ENCODE measurements around the gene OARD1.

OARD1 gene

DNA sequence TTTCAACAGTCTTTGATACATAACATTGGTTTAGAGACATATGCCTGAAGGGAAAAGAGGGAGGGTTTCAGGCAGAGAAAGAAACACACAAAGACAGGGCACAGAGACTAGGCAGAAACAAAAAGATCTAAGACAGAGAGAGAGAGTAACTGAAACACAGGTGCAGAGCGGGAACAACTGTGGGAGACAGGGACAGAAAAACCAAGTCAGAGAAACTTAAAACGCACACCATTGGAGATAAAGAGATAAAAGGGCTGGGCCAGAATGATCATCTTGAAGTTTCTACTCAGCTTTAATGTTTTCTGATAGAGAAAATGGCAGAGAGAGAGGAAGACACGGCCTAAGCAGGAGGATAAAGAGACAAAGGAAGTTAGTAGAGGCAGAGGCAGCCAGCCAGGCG lies 44.9 kb downstream of the OARD1 start:
- WGBS, 2 donors (ENCODE audit: extremely low coverage in 2 of 2, insufficient read length in 2 of 2, insufficient replicate concordance in 1 of 2): no CpG with 5 or more reads among the region's 4 CpGs
- no peak for DNase-seq (ENCODE audit: low spot score)
- Histone ChIP-seq H2BK120ac (ENCODE audit: low read depth, low read length) (no peak overlapping the region), H3K4me1 (ENCODE audit: control insufficient read depth in 2 of 2, insufficient read depth in 1 of 2, low read depth in 1 of 2, low read length in 2 of 2) (peaks cover 11 to 15% of the 10 kb centered on the region in 2 donors), H3K23ac (ENCODE audit: low read depth, low read length, poor library complexity) (no peak overlapping the region), H2BK5ac (ENCODE audit: low read length) (no peak overlapping the region), H3K18ac (ENCODE audit: low read length) (peak overlapping the region; percentile 8), H3K9ac (ENCODE audit: low read depth, low read length, poor library complexity) (no peak overlapping the region), H2BK15ac (ENCODE audit: low read length) (no peak overlapping the region), H3K27ac (replicated peaks; ENCODE audit: low read length) (no peak overlapping the region), H3K4ac (ENCODE audit: low read length) (no peak overlapping the region), H3K14ac (ENCODE audit: low read length) (no peak overlapping the region), H3K9me3 (replicated peaks in 1 of 2; ENCODE audit: control insufficient read depth in 2 of 2, insufficient read depth in 1 of 2, low read depth in 1 of 2, low read length in 2 of 2) (no peaks in the 10 kb centered on the region), H3K79me1 (ENCODE audit: low read depth, low read length) (no peaks in the 10 kb centered on the region), H2AK5ac (ENCODE audit: low read depth, low read length) (no peak overlapping the region), H4K91ac (ENCODE audit: low read depth, low read length, poor library complexity) (no peak overlapping the region), H2BK12ac (ENCODE audit: low read length) (no peak overlapping the region), H4K8ac (ENCODE audit: low read depth, low read length) (no peak overlapping the region), H3K27me3 (ENCODE audit: control insufficient read depth in 3 of 3, insufficient read depth in 3 of 3, low read depth in 1 of 3, low read length in 3 of 3) (no peaks in the 10 kb centered on the region), H3K36me3 (replicated peaks in 1 of 2; ENCODE audit: control insufficient read depth in 2 of 2, insufficient read depth in 2 of 2, low read length in 2 of 2) (no peaks in the 10 kb centered on the region), H3K4me2 (ENCODE audit: insufficient read depth, low read length, poor library complexity, severe bottlenecking) (peak overlapping the region; percentile 79), H3K4me3 (ENCODE audit: low read length in 2 of 2) (peak overlapping the region; percentile 50 to 71), H2AFZ (ENCODE audit: low read length) (peak overlapping the region; percentile 89)

- no peak overlapping the region for H4K8ac ChIP-seq (ENCODE audit: low read depth, low read length)
- H3K27me3 ChIP-seq (ENCODE audit: control insufficient read depth in 3 of 3, insufficient read depth in 3 of 3, low read depth in 1 of 3, low read length in 3 of 3): no peaks in the 10 kb centered on the region
- H2AK5ac ChIP-seq (ENCODE audit: low read depth, low read length): no peak overlapping the region
- H3K79me1 ChIP-seq (ENCODE audit: low read depth, low read length): no peaks in the 10 kb centered on the region
- H2AFZ ChIP-seq (ENCODE audit: low read length): no peak overlapping the region
- no peak overlapping the region for H3K4ac ChIP-seq (ENCODE audit: low read length)
- WGBS, 2 donors (ENCODE audit: extremely low coverage in 2 of 2, insufficient read length in 2 of 2, insufficient replicate concordance in 1 of 2): no CpG with 5 or more reads among the region's 3 CpGs
- no peak overlapping the region for H2BK5ac ChIP-seq (ENCODE audit: low read length)
- H2BK12ac ChIP-seq (ENCODE audit: low read length): no peak overlapping the region
- H3K23ac ChIP-seq (ENCODE audit: low read depth, low read length, poor library complexity): no peak overlapping the region
- H4K91ac ChIP-seq (ENCODE audit: low read depth, low read length, poor library complexity): no peak overlapping the region
- DNase-seq (ENCODE audit: low spot score): no peak
- H3K36me3 ChIP-seq (replicated peaks in 1 of 2; ENCODE audit: control insufficient read depth in 2 of 2, insufficient read depth in 2 of 2, low read length in 2 of 2): no peaks in the 10 kb centered on the region
- H3K27ac ChIP-seq (replicated peaks; ENCODE audit: low read length): no peak overlapping the region
- H3K18ac ChIP-seq (ENCODE audit: low read length): no peak overlapping the region
- H3K14ac ChIP-seq (ENCODE audit: low read length): no peak overlapping the region
- H3K4me1 ChIP-seq (ENCODE audit: control insufficient read depth in 2 of 2, insufficient read depth in 1 of 2, low read depth in 1 of 2, low read length in 2 of 2): peaks cover 11 to 15% of the 10 kb centered on the region in 2 donors
- H3K9ac ChIP-seq (ENCODE audit: low read depth, low read length, poor library complexity): no peak overlapping the region
- no peak overlapping the region for H3K4me3 ChIP-seq (ENCODE audit: low read length in 2 of 2)
- no peak overlapping the region for H2BK120ac ChIP-seq (ENCODE audit: low read depth, low read length)
- no peak overlapping the region for H2BK15ac ChIP-seq (ENCODE audit: low read length)
- H3K9me3 ChIP-seq (replicated peaks in 1 of 2; ENCODE audit: control insufficient read depth in 2 of 2, insufficient read depth in 1 of 2, low read depth in 1 of 2, low read length in 2 of 2): no peaks in the 10 kb centered on the region
- H3K4me2 ChIP-seq (ENCODE audit: insufficient read depth, low read length, poor library complexity, severe bottlenecking): no peak overlapping the region
Measured at GRCh38 chr6:41025966-41026530, 46.1 kb downstream of the OARD1 start.

- H3K4ac ChIP-seq (ENCODE audit: low read length): no peak overlapping the region
- no CpG with 5 or more reads among the region's 3 CpGs for WGBS, 2 donors (ENCODE audit: extremely low coverage in 2 of 2, insufficient read length in 2 of 2, insufficient replicate concordance in 1 of 2)
Measured at GRCh38 chr6:41023114-41023513, 49.0 kb downstream of the OARD1 start.

DNA sequence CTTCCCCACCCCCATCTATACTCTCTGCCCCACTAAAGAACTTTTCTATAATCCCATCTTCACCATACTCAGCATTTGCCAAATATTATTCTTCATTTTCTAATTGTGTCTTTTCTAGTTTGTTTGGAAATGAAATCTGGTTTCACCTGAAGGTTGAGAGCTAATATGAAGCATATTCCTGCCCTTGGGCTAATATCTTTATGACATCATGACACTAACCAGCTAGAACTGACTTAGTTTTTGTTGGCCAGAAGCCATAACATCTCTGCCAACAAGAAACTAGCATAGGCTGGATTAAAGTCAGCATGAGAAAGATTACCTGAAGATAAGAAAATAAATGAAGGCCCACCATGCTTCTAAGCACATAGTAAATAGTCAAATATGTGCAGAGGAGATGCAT lies 49.9 kb downstream of the OARD1 start:
- no peak for DNase-seq (ENCODE audit: low spot score)
- Histone ChIP-seq H2BK12ac (ENCODE audit: low read length) (no peak overlapping the region), H3K36me3 (replicated peaks in 1 of 2; ENCODE audit: control insufficient read depth in 2 of 2, insufficient read depth in 2 of 2, low read length in 2 of 2) (no peaks in the 10 kb centered on the region), H2BK15ac (ENCODE audit: low read length) (no peak overlapping the region), H4K8ac (ENCODE audit: low read depth, low read length) (no peak overlapping the region), H3K27me3 (ENCODE audit: control insufficient read depth in 3 of 3, insufficient read depth in 3 of 3, low read depth in 1 of 3, low read length in 3 of 3) (no peaks in the 10 kb centered on the region), H3K14ac (ENCODE audit: low read length) (no peak overlapping the region), H3K4me2 (ENCODE audit: insufficient read depth, low read length, poor library complexity, severe bottlenecking) (no peak overlapping the region), H2BK5ac (ENCODE audit: low read length) (no peak overlapping the region), H4K91ac (ENCODE audit: low read depth, low read length, poor library complexity) (no peak overlapping the region), H3K27ac (replicated peaks; ENCODE audit: low read length) (no peak overlapping the region), H3K4me3 (ENCODE audit: low read length in 2 of 2) (no peak overlapping the region), H2AK5ac (ENCODE audit: low read depth, low read length) (no peak overlapping the region), H2BK120ac (ENCODE audit: low read depth, low read length) (no peak overlapping the region), H3K18ac (ENCODE audit: low read length) (no peak overlapping the region), H3K9ac (ENCODE audit: low read depth, low read length, poor library complexity) (no peak overlapping the region), H3K23ac (ENCODE audit: low read depth, low read length, poor library complexity) (no peak overlapping the region), H3K4me1 (ENCODE audit: control insufficient read depth in 2 of 2, insufficient read depth in 1 of 2, low read depth in 1 of 2, low read length in 2 of 2) (peaks cover 2 to 3% of the 10 kb centered on the region in 2 donors), H3K79me1 (ENCODE audit: low read depth, low read length) (no peaks in the 10 kb centered on the region), H3K9me3 (replicated peaks in 1 of 2; ENCODE audit: control insufficient read depth in 2 of 2, insufficient read depth in 1 of 2, low read depth in 1 of 2, low read length in 2 of 2) (no peaks in the 10 kb centered on the region), H3K4ac (ENCODE audit: low read length) (no peak overlapping the region), H2AFZ (ENCODE audit: low read length) (no peak overlapping the region)

More at GRCh38 chr6:41023114-41023513, 49.0 kb downstream of the OARD1 start:
- no peak overlapping the region for H2AK5ac ChIP-seq (ENCODE audit: low read depth, low read length)
- H3K79me1 ChIP-seq (ENCODE audit: low read depth, low read length): no peaks in the 10 kb centered on the region
- no peak overlapping the region for H2BK15ac ChIP-seq (ENCODE audit: low read length)
- no peak overlapping the region for H2BK5ac ChIP-seq (ENCODE audit: low read length)
- H3K4me1 ChIP-seq (ENCODE audit: control insufficient read depth in 2 of 2, insufficient read depth in 1 of 2, low read depth in 1 of 2, low read length in 2 of 2): peaks cover 7 to 8% of the 10 kb centered on the region in 2 donors
- H2BK120ac ChIP-seq (ENCODE audit: low read depth, low read length): no peak overlapping the region
- H3K9ac ChIP-seq (ENCODE audit: low read depth, low read length, poor library complexity): no peak overlapping the region
- H3K9me3 ChIP-seq (replicated peaks in 1 of 2; ENCODE audit: control insufficient read depth in 2 of 2, insufficient read depth in 1 of 2, low read depth in 1 of 2, low read length in 2 of 2): no peaks in the 10 kb centered on the region
- DNase-seq (ENCODE audit: low spot score): no peak
- no peak overlapping the region for H3K23ac ChIP-seq (ENCODE audit: low read depth, low read length, poor library complexity)
- H2BK12ac ChIP-seq (ENCODE audit: low read length): no peak overlapping the region
- no peak overlapping the region for H4K8ac ChIP-seq (ENCODE audit: low read depth, low read length)
- H3K4me3 ChIP-seq (ENCODE audit: low read length in 2 of 2): no peak overlapping the region
- no peak overlapping the region for H3K18ac ChIP-seq (ENCODE audit: low read length)
- no peak overlapping the region for H3K27ac ChIP-seq (replicated peaks; ENCODE audit: low read length)
- no peaks in the 10 kb centered on the region for H3K27me3 ChIP-seq (ENCODE audit: control insufficient read depth in 3 of 3, insufficient read depth in 3 of 3, low read depth in 1 of 3, low read length in 3 of 3)
- H3K36me3 ChIP-seq (replicated peaks in 1 of 2; ENCODE audit: control insufficient read depth in 2 of 2, insufficient read depth in 2 of 2, low read length in 2 of 2): no peaks in the 10 kb centered on the region
- H4K91ac ChIP-seq (ENCODE audit: low read depth, low read length, poor library complexity): no peak overlapping the region
- H3K14ac ChIP-seq (ENCODE audit: low read length): no peak overlapping the region
- no peak overlapping the region for H2AFZ ChIP-seq (ENCODE audit: low read length)
- H3K4me2 ChIP-seq (ENCODE audit: insufficient read depth, low read length, poor library complexity, severe bottlenecking): no peak overlapping the region
